GM20431 (cell line): ENCODE results near the gene SLC39A11.
"Not testable (repeated sequence)": the region's sequence is repeated elsewhere in the genome, so short reads cannot be mapped to it uniquely, and the experiment has no call there.

ENCODE experiments used
- in situ Hi-C: fragments of 300-500 bp; cut with MseI, MboI; formaldehyde crosslinking; loops from one replicate; pipeline ENCODE4 v1.15.0; 2020; ENCODE audit warnings: low sequenced_read_pairs; ENCODE audit not compliant: unreplicated experiment

The SLC39A11 gene

DNA sequence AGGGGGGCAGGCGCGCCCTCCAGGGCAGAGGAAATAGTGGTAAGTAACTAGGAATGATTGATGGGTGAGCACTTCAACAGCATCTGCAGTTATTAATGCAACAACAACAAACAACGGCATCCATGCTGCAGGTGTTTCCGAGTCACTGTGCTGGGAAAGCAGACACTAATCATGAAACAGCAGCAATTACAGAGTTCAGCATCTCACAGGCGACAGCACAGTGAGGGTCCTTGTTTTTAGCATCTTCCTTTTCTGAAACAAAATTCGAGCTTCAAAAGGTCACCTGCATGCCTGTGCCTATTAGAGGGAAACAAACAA, 191.9 kb downstream of the SLC39A11 start:
- in situ Hi-C loops, result no loop called here

DNA sequence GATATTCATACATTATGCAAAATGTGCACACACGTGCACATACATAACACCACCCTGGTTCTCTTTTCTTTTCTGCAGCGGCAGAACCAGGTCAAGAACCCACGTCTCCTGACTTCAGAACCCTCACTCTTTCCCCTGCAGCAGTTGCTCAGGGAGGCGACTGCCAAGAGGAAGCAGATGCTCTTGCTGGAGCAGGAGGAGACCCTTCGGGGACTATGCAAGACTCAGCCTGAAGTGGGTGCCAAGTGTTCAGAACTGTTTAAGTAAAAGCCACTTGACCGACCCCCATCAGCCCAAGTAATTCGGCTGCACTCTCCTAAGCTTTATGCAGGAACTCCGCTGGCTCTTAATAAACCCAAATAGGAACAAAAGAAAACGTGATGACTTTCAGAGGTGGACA, 193.8 kb downstream of the SLC39A11 start:
- in situ Hi-C loops, result no loop called here

DNA sequence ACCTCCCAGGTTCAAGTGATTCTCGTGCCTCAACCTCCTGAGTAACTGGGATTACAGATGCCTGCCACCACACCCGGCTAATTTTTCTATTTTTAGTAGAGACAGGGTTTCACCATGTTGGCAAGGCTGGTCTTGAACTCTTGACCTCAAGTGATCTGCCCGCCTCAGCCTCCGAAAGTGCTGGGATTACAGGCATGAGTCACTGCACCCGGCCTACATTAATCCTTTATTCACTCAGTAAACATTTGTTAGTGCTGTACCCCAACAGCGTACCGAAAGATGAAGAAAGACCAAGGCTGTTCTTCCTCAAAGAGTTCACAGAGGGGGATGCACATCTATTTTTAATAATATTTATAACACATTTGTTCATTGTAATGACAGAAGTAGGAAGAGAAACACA, 196.2 kb downstream of the SLC39A11 start:
- in situ Hi-C loops, result not testable (repeated sequence)

- in situ Hi-C loops, result no loop called here
Measured at GRCh38 chr17:72891627-72892026, 200.9 kb downstream of the SLC39A11 start.

DNA sequence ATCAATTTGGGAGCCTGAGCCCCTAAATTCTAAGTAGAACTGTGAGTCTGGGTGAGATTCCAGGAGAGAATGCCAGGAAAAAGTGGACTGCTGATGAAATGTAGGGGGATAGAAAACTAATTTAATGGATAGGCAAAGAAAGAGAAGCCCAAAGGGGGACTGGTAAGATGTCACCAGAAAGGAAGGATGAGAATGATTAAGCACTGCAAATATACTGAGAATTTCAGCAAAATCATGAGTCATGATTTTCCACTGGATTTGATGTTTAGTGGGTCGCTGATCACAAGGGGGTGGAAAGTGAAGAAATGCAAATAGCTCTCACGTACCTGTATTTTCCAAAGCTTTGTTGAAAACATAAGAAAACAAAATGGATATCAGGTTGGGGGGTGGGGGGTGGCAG, 201.8 kb downstream of the SLC39A11 start:
- in situ Hi-C loops, result no loop called here

DNA sequence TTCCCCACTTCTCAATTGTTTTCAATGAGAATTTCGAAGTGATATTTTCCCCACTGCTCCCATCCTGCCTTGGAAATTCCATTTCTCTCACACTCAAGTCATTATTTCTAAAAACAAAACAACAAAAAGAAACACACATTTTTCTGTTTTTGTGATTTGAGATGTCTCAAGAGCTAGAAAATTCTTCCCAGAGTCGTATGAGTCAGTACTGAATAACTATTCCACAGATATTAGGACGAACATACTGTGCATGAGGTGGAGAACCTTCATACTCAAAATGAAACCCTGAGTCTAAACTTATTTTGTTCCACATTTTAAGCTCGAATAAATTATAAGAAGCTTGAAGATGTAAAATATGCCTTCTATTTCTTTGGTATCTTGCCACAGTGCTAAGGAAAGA, 204.6 kb downstream of the SLC39A11 start:
- in situ Hi-C loops, result no loop called here

DNA sequence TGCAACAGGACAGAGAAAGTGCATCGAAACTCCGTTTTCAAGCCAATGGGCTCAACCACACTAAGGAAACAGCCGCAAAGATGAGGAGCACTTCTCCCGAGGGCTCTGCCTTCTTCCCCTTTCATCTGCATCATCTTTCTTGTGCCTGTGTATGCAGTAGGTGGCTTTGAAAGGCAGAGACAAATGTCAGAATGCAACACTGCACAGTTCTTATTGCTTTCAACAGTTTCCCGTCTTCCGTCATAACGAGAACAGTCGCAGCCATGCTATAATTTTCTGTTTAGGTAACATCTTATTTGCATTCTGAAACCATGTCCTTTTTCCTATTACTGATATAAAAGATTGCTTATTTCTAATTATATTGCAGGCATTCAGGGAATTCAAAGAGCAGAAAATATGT, 205.2 kb downstream of the SLC39A11 start:
- in situ Hi-C loops, result no loop called here

DNA sequence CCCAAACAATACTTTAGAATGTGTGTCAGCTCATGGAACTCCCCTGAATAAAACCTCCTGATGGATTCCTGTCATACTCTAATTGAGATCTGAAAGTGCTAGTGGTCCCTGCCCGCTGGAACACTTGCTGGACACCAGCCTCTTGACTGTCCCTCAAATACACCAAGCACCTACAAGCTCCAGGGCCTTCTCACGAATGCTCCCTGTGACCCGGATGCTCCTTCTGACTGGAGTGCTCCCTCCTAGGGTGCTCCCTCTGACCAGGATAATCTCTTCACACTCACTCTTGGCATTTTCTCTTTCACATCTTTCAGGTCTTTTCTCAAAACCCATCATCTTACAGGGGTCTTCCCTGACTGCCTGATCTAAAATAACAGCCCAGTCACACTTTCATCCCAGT, 205.9 kb downstream of the SLC39A11 start:
- in situ Hi-C loops, result no loop called here

DNA sequence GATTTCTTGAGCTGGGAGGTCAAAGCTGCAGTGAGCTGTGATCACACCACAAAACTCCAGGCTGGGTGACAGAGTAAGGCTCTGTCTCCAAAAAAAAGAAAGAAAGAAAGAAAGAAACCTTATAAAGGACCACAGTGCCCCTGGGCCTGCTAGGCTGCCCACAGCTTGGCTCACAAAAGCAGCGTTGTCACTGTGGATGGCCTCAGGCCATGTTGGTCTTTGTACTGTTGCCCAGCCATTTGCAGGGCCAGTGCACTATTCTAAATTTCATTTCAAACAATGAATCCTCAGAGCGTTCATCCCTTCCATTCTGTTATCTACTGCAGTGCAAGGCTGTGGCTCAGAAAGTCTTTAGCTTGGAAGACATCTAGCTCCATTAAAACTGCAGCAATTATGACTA, 208.4 kb downstream of the SLC39A11 start:
- in situ Hi-C loops, result no loop called here

- in situ Hi-C loops, result no loop called here
Measured at GRCh38 chr17:72883351-72883750, 209.1 kb downstream of the SLC39A11 start.

DNA sequence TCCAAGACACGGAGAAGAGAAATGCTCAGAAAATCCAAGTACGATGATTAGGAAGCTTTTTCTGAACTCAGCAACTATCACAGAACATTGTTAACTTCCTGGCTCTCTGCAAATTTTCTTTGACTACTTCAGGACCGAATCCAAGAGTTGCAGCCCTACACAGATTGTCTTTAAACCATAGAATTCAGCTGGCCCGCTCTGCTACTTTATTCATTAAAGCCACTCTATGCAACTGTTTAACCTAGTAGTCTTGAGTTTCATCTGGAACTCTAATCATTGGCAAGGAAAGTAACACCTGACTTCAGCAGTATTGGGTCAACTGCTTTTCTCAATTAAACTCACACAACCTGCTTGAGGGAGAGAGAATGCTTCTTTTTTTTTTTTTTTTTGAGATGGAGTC, 210.1 kb downstream of the SLC39A11 start:
- in situ Hi-C loops, result no loop called here

- in situ Hi-C loops, result no loop called here
Measured at GRCh38 chr17:72879877-72880276, 212.6 kb downstream of the SLC39A11 start.

- in situ Hi-C loops, result no loop called here
Measured at GRCh38 chr17:72878975-72879660, 213.4 kb downstream of the SLC39A11 start.

- in situ Hi-C loops, result no loop called here
Measured at GRCh38 chr17:72877348-72877747, 215.1 kb downstream of the SLC39A11 start.

DNA sequence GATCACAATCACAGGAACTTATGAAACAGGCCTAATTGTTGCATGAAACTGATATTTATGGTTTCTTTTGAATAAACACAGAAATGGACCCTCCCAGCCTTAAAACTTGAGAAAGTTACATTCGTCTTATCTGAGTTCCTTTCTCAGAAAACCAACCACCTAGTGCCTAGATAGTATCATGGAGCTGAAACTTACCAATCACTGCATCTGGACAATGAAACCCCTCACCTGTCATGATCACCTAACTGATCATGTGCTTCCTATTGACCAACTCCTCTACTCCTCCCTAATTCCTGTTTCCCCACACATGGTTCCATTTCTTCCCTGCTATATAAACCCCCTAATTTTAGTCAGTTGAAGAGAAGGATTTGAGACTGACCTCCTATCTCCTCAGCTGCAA, 216.1 kb downstream of the SLC39A11 start:
- in situ Hi-C loops, result no loop called here

DNA sequence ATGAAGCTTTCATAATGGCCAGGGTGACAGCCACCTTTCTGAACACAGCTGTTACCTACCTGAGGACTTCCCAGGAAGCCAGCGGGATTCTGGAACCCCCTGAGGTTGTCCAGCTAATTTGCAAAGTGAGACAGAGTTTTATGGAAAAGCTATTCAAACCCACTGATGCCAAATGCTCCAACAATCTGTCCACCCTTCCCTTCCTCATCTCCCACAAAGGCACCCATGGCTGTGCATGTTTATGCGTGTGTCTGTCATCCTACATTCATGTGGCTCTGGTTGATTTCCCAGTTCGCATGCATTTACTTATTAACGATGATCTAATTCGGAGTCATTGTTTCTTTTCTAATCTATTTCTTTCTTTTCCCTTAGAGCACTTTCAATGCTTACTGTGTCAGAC, 217.1 kb downstream of the SLC39A11 start:
- in situ Hi-C loops, result no loop called here

- in situ Hi-C loops, result no loop called here
Measured at GRCh38 chr17:72872396-72872795, 220.1 kb downstream of the SLC39A11 start.

GRCh38 chr17:72870367-72870985, 222.0 kb downstream of the SLC39A11 start:
- in situ Hi-C loops, result no loop called here

DNA sequence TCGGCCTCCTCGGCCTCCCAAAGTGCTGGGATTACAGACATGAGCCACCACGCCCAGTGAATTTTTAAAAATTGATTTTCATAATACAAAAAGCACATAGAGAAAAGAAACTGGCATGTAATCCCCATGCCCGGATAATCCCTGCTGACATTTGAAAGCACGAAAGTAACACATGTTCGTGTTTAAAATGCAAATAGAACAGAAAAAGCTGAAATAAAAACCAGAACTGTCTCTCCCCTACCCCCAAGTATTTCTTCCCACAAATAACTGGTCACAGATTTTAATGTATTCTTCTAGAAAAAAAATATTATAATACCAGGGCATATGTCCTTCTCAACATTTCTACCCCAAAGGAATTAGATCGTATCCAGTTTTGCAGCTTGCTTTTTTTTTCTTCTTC, 222.9 kb downstream of the SLC39A11 start:
- in situ Hi-C loops, result no loop called here

DNA sequence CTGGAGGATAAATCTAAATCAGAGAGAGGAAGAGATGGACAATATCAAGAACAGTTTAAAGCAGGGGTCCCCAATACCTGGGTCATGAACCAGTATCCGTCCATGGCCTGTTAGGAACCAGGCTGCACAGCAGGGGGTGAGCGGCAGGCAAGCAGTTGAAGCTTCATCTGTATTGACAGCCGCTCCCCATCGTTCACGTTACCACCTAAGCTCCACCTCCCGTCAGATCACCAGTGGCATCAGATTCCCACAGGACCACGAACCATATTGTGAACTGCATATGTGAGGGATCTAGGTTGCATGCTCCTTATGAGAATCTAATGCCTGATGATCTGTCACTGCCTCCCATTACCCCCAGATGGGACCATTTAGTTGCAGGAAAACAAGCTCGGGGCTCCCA, 226.5 kb downstream of the SLC39A11 start:
- in situ Hi-C loops, result no loop called here

DNA sequence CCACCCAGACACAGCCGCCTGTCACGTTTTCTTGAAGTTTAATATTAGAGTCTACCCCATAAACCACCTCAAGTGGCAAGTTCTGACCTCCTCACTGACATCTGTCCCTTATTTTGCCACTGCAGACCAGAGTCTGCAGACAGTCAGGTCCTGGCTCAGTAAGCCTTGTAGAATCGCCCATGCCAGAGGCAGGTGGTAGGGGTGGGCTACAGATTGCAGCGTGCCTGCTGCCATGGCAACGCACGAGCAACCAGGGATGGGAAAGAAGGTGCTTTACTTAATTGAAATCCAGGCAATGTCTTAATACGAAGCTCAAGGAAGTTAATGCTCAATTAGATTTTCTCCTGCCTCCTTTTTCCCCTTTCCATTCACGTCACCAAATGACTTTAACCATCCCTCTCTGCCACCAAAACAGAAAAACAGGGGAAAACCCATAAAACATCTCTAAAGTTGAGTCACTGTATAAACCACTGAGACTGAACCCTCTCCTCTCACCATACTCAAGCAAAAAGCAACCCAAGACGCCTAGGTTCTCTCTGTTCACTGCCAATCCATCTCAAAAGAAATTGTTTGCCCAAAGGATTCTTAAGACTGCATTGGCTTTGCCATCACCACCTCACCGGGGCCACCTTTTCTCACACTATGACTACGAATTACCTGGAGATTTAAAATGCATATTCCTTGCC, 228.8 kb downstream of the SLC39A11 start:
- in situ Hi-C loops, result no loop called here
